Esophagus squamous epithelium (tissue), 4 donors: Measurements from ENCODE around the gene VPS18.

Source experiments
- POLR2A ChIP-seq, 4 donors: fragments of 450-650 bp; IDR thresholded peaks; one replicate each; pipeline ENCODE4 v1.6.1; 2017; ENCODE audit warnings: antibody characterized with exemption in 4 of 4, mild to moderate bottlenecking in 4 of 4, moderate library complexity in 3 of 4
- TF ChIP-seq, protein P1 (sequence below), 6 experiments: fragments of 450-650 bp in 4 of 6; fragments of 200-600 bp in 2 of 6; sonication (generic) in 2 of 6; IDR thresholded peaks; one replicate each; pipeline ENCODE4 v1.5.1; 2016 to 2019; ENCODE audit warnings: antibody characterized with exemption in 6 of 6, mild to moderate bottlenecking in 4 of 6, moderate library complexity in 4 of 6

DNA sequence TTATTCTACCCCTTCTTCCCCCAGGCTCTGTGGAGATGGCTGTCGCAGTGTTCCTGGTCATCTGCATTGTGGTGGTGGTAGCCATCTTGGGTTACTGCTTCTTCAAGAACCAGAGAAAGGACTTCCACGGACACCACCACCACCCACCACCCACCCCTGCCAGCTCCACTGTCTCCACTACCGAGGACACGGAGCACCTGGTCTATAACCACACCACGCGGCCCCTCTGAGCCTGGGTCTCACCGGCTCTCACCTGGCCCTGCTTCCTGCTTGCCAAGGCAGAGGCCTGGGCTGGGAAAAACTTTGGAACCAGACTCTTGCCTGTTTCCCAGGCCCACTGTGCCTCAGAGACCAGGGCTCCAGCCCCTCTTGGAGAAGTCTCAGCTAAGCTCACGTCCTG is 37.5 kb upstream of the VPS18 start:
- TF ChIP-seq POLR2A (IDR thresholded peaks at IDR 0.05) = no peak
- TF ChIP-seq, protein P1, sequence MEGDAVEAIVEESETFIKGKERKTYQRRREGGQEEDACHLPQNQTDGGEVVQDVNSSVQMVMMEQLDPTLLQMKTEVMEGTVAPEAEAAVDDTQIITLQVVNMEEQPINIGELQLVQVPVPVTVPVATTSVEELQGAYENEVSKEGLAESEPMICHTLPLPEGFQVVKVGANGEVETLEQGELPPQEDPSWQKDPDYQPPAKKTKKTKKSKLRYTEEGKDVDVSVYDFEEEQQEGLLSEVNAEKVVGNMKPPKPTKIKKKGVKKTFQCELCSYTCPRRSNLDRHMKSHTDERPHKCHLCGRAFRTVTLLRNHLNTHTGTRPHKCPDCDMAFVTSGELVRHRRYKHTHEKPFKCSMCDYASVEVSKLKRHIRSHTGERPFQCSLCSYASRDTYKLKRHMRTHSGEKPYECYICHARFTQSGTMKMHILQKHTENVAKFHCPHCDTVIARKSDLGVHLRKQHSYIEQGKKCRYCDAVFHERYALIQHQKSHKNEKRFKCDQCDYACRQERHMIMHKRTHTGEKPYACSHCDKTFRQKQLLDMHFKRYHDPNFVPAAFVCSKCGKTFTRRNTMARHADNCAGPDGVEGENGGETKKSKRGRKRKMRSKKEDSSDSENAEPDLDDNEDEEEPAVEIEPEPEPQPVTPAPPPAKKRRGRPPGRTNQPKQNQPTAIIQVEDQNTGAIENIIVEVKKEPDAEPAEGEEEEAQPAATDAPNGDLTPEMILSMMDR (IDR thresholded peaks at IDR 0.05) = no peak
